Esophagus mucosa (tissue), 1 donor: ENCODE measurements around the gene SAT2. TPM values are rescaled to one million over a fixed set of nuclear protein-coding genes. Genes with fewer than 3 reads are reported as not detected.

Source experiments
- ATAC-seq: fragments of 200-7000 bp; cut with Tn5 transposase; one replicate; pipeline ENCODE4 v1.9.1; 2020
- total RNA-seq: library from RNA; stranded (reverse); gene quantifications from one replicate; pipeline ENCODE4 v1.2.4, GENCODE V29; 2023
- donor health status: DM: yes; HTN: yes; CAD: no.

The SAT2 gene
- total RNA-seq, 1 donor from 2014 or later = 35.7 TPM

GRCh38 chr17:7589891-7590691, 37.5 kb downstream of the SAT2 start, which contains the start of gene SOX15:
SOX15 (minus strand) TSS chr17:7590094; CDS start chr17:7589676, 418 bp downstream.
- ATAC-seq = peak; percentile 71

GRCh38 chr17:7589204-7589868, 38.3 kb downstream of the SAT2 start:
- peak; percentile 63 for ATAC-seq

- peak; percentile 32 for ATAC-seq
Observed at GRCh38 chr17:7588553-7589203, 38.9 kb downstream of the SAT2 start.

GRCh38 chr17:7587420-7588151, 40.0 kb downstream of the SAT2 start:
- peak; percentile 44 for ATAC-seq

- ATAC-seq = peak; percentile 4
Observed at GRCh38 chr17:7586673-7587419, 40.8 kb downstream of the SAT2 start.

- ATAC-seq = peak; percentile 52
Observed at GRCh38 chr17:7583253-7584109, 44.1 kb downstream of the SAT2 start, which contains the start of gene MPDU1. MPDU1 (plus strand) TSS chr17:7583852; CDS start chr17:7583863, 11 bp downstream.

- ATAC-seq = no peak
Observed at GRCh38 chr17:7582396-7583252, 45.0 kb downstream of the SAT2 start.

- no peak for ATAC-seq
Observed at GRCh38 chr17:7580604-7581575, 46.7 kb downstream of the SAT2 start.

- ATAC-seq = no peak
Observed at GRCh38 chr17:7579834-7580603, 47.6 kb downstream of the SAT2 start.

- peak; percentile 76 for ATAC-seq
Observed at GRCh38 chr17:7579001-7579833, 48.4 kb downstream of the SAT2 start, which contains the start of gene CD68. CD68 (plus strand) TSS chr17:7579638; CDS start chr17:7579678, 40 bp downstream.

GRCh38 chr17:7577327-7578199, 50.1 kb downstream of the SAT2 start:
- ATAC-seq = no peak

- no peak for ATAC-seq
Observed at GRCh38 chr17:7576432-7576937, 51.1 kb downstream of the SAT2 start.
